TTC549 (cell line): ENCODE results near the gene KRTAP9-7.
A peak's percentile ranks its signal among the peaks of the same experiment; 100 is the strongest.

Source experiments
- FAIRE-seq: peaks from 2 replicates; lab custom pipeline; 2012; peaks lifted over from hg19 to GRCh38; lab: Jason Lieb, UNC

Gene KRTAP9-7

DNA sequence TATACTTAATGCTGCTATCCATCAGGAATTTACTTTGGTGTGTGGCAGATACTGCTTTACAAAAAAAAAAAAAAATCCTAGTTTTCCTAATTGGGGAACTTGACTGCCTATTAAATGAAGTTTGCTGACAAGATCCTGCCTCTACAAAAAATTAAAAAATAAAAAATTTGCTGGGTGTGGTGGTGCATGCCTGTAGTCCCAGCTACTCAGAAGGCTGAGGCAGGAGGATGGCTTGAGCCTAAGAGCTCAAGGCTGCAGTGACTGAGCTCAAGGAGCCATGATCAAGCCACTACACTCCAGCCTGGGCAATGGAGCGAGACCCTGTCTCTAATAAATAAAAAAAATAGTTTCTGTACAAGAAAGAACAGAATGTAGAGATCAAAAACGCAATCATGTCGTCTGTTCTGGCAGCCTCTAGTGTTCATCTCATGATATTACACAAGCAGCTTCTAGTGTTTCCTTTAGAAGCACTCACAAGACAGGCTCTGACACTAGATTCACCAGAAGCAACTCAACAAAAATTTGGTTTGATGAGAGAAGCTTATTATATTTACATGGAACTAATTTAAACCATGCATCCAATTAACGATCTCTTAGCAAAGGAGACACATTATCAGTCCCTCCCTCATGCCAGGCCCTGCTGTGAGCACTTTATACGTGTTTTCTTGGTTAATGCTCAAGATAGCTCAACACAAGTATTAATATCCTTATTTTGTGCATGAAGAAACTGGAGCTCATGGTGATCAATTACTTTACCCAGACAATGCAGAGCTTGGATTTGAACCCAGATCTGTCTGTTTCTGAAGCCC is 46.8 kb downstream of the KRTAP9-7 start:
- peak; percentile 32 for FAIRE-seq

DNA sequence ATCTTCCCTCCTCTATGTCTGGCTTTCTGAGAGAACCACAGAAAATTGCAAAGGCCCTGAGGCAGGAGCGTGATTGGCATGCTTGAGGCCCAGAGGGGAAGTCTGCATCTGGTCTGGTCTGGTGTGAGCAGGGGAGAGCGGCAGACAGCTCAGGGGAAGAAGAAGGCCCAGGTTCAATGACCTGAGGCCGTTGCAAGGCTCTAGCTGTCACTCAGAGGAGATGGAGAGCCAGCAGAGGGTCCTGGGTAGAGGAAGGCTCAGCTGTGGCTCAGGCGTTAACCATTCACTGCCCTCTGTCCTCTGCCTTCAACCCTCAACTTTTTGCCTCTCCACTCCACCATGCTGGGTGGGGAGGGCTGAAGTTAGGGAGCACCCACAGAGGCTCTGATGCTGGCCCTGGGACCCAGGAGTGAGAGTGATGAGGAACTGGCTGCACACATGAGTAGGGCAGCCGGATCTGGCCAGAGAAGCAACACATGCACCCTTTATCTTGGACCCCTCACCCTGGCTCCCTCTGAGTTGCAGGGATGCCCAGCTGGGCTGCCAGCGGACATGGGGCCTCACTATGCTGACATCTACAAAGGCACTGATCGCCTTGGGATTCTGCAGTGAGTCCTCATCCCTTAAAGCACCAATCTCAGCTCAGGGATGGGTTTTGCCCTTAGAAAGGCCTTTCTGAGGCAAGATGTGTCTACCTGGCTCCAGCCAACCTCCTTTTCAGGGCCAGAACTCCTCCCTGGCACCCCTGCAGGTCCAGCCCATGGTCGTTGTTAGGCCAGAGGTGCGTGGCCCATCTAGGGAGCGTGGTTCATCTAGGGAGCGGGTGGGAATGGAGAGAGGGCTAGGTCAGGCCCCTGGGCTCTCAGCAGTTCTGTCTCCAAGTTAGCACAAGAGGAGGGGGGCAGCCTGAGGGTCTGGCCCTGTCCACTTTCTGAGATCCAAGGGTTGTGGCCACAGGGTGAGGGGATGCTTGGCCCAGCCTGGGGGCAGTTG is 47.7 kb downstream of the KRTAP9-7 start:
- no peak for FAIRE-seq

DNA sequence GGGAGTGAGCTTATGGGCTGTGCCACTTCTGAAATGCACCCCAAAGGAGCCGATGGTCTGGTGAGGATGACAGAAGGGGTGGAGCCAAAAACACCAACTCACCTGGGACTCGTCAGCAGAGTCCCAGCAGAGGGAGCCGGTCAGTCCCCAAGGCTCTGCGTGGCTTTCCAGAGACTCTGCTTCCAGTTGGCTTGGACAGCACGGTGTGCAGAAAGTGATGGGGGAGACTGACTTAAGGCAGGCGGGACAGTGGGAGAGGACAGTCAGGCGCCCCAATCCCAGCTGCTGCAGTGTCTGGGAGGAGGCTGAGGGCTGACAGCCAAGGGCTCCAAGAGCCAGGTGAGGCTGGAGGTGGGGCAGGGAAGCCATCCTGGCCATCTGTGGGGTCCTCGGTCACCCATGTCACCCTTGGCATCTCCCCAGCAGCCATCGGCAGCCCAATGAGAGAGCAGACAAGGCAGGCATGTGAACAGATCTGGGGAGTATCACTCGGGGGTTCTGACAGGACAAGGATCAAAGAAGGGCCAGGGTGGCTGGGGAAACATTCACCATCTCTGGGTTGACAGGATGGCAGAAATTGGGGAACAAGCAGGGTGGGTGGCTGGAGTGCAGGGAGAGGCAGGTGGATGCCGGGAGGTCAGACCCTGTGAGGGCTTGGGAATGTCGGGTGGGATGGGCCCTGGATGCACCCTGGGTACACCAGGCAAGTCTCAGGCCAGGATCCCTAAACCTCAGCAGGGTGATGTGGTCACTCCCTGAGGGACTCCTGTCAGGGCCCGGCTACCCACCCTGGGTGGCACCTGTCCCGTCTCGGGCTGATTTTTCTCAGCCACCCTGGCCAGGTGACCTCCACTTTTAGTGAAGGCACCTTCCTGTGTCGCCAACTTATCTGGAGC is 48.9 kb downstream of the KRTAP9-7 start:
- no peak for FAIRE-seq

DNA sequence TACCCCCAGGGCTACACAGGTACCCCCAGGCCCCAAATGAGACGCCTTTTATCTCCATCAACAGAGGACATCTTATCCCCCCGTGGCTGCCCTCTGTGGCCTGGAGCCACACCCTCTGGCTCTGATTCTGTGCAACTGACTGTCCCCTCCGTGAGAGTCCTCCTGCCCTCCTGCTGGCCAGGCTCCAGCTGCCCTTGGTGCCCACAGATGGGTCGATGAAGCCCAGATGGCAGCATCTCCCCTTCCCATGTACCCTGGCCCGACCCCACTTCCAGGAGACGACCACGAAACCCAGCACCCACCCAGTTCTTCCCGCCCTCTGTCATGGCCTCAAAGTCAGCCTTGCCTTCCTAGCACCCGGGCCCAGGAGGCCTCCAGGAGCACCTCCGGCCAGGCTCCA is 49.6 kb downstream of the KRTAP9-7 start:
- FAIRE-seq = no peak

DNA sequence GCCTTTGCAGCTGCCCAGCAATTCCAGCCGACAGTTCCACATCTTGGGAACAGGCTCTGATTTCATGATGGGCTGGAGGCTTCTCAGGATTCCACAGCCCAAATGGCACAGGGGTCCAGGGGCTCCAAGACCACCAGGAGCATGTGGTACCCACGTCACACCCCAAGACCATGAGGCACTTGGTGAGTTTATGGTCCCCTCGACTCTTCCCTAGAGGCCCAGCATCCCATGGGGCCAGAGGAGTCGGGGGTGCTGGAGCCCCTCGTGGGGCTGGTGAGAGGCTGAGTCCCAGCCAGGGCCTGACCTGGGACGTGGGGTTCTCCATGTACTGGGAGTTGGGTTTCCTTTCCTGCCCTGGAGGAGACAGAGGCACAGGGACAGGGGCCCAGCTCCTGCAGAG is 50.1 kb downstream of the KRTAP9-7 start:
- FAIRE-seq = no peak
